H9 (cell line): Measurements from ENCODE around the gene TYW3. TPM values are rescaled to one million over a fixed set of nuclear protein-coding genes. Genes with fewer than 3 reads are reported as not detected.

Experiments used
- DNase-seq: peaks from one replicate; pipeline ENCODE4 v3.0.0-alpha.2; 2017
- H2AFZ ChIP-seq: one replicate; pipeline ENCODE4 v1.6.1; 2013; ENCODE audit warnings: mild to moderate bottlenecking, low read length, control low read depth, moderate library complexity
- H2AK5ac ChIP-seq: 2 replicates; pipeline ENCODE4 v1.6.1; 2013; ENCODE audit warnings: low read length, control low read depth, mixed read lengths; ENCODE audit not compliant: insufficient read length
- H2BK120ac ChIP-seq: one replicate; pipeline ENCODE4 v1.6.1; 2013; ENCODE audit warnings: low read depth, mild to moderate bottlenecking, low read length, control low read depth, inconsistent platforms; ENCODE audit not compliant: poor library complexity, severe bottlenecking
- H2BK12ac ChIP-seq: 2 replicates; pipeline ENCODE4 v1.6.1; 2013; ENCODE audit warnings: low read length, control low read depth, mixed read lengths, low read depth; ENCODE audit not compliant: insufficient read length
- H2BK15ac ChIP-seq: 2 replicates; pipeline ENCODE4 v1.6.1; 2013; ENCODE audit warnings: low read depth, low read length, control low read depth
- H2BK20ac ChIP-seq: one replicate; pipeline ENCODE4 v1.6.1; 2013; ENCODE audit warnings: low read depth, mild to moderate bottlenecking, low read length, control low read depth, inconsistent platforms; ENCODE audit not compliant: poor library complexity, severe bottlenecking
- H2BK5ac ChIP-seq: 2 replicates; pipeline ENCODE4 v1.6.1; 2013; ENCODE audit warnings: low read length, control low read depth, mixed read lengths; ENCODE audit not compliant: insufficient read length
- H3K14ac ChIP-seq: 2 replicates; pipeline ENCODE4 v1.6.1; 2013; ENCODE audit warnings: low read length, control low read depth; ENCODE audit not compliant: insufficient read depth
- H3K18ac ChIP-seq: 2 replicates; pipeline ENCODE4 v1.6.1; 2013; ENCODE audit warnings: low read depth, mild to moderate bottlenecking, mixed read lengths, low read length, control low read depth; ENCODE audit not compliant: insufficient read length
- H3K23ac ChIP-seq: 2 replicates; pipeline ENCODE4 v1.6.1; 2013; ENCODE audit warnings: low read length, control low read depth, mixed read lengths, low read depth; ENCODE audit not compliant: insufficient read length
- H3K23me2 ChIP-seq: 2 replicates; pipeline ENCODE4 v1.6.1; 2013; ENCODE audit warnings: low read depth, mild to moderate bottlenecking, mixed read lengths, low read length, control low read depth; ENCODE audit not compliant: insufficient read length, poor library complexity, severe bottlenecking
- H3K27ac ChIP-seq: 2 replicates; pipeline ENCODE4 v1.5.1; 2013; ENCODE audit warnings: low read length, control low read depth, mixed read lengths, low read depth; ENCODE audit not compliant: insufficient read length
- H3K27me3 ChIP-seq: 2 replicates; pipeline ENCODE4 v1.6.1; 2013; ENCODE audit warnings: low read length, control low read depth, inconsistent platforms; ENCODE audit not compliant: insufficient read depth
- H3K4ac ChIP-seq: 2 replicates; pipeline ENCODE4 v1.6.1; 2013; ENCODE audit warnings: low read depth, mild to moderate bottlenecking, control low read depth, inconsistent platforms, low read length, moderate library complexity
- H3K4me1 ChIP-seq: 2 replicates; pipeline ENCODE4 v1.6.1; 2013; ENCODE audit warnings: low read length, control low read depth, inconsistent platforms; ENCODE audit not compliant: insufficient read depth
- H3K4me2 ChIP-seq: 2 replicates; pipeline ENCODE4 v1.6.1; 2013; ENCODE audit warnings: low read length, control low read depth, mixed read lengths; ENCODE audit not compliant: insufficient read length, insufficient read depth
- H3K56ac ChIP-seq: 2 replicates; pipeline ENCODE4 v1.6.1; 2013; ENCODE audit warnings: low read depth, mild to moderate bottlenecking, mixed read lengths, low read length, control low read depth; ENCODE audit not compliant: insufficient read length
- H3K79me1 ChIP-seq: 2 replicates; pipeline ENCODE4 v1.6.1; 2013; ENCODE audit warnings: low read depth, mild to moderate bottlenecking, moderate library complexity, low read length, control low read depth, inconsistent platforms; ENCODE audit not compliant: insufficient read depth, poor library complexity, severe bottlenecking
- H3K79me2 ChIP-seq: 2 replicates; pipeline ENCODE4 v1.6.1; 2013; ENCODE audit warnings: low read length, control low read depth, inconsistent platforms; ENCODE audit not compliant: insufficient read depth
- H3K9ac ChIP-seq: 2 replicates; pipeline ENCODE4 v1.6.1; 2013; ENCODE audit warnings: low read length, control low read depth, mixed read lengths; ENCODE audit not compliant: insufficient read length; ENCODE audit errors: extremely low read depth
- H3K9me3 ChIP-seq: one replicate; pipeline ENCODE4 v1.6.1; 2013; ENCODE audit warnings: low read depth, low read length, inconsistent platforms; ENCODE audit not compliant: control insufficient read depth
- H3T11ph ChIP-seq: one replicate; pipeline ENCODE4 v1.6.1; 2013; ENCODE audit warnings: mild to moderate bottlenecking, low read length, control low read depth, inconsistent platforms
- H4K20me1 ChIP-seq: one replicate; pipeline ENCODE4 v1.6.1; 2013; ENCODE audit not compliant: control insufficient read depth, insufficient read length, insufficient read depth
- H4K5ac ChIP-seq: 2 replicates; pipeline ENCODE4 v1.6.1; 2013; ENCODE audit warnings: low read depth, mild to moderate bottlenecking, mixed read lengths, low read length, control low read depth; ENCODE audit not compliant: insufficient read length
- H4K8ac ChIP-seq: replicated peaks from 2 replicates; pipeline ENCODE4 v1.6.1; 2013; ENCODE audit warnings: low read length, control low read depth, mixed read lengths, low read depth; ENCODE audit not compliant: insufficient read length
- H4K91ac ChIP-seq: 2 replicates; pipeline ENCODE4 v1.6.1; 2013; ENCODE audit warnings: low read depth, mild to moderate bottlenecking, moderate library complexity, mixed read lengths, low read length, control low read depth; ENCODE audit not compliant: insufficient read length
- H3K27ac Mint-ChIP-seq, 3 experiments: 2 replicates in 2 of 3; 3 replicates in 1 of 3; pipeline ENCODE4 v1.8.0; 2020 to 2021; ENCODE audit warnings: mixed read lengths in 3 of 3, mild to moderate bottlenecking in 1 of 3, moderate library complexity in 1 of 3
- H3K27me3 Mint-ChIP-seq: 2 replicates; pipeline ENCODE4 v1.8.0; 2021; ENCODE audit warnings: low read depth, mild to moderate bottlenecking, moderate library complexity, mixed read lengths
- H3K36me3 Mint-ChIP-seq, 3 experiments: 2 replicates in 2 of 3; 3 replicates in 1 of 3; pipeline ENCODE4 v1.8.0; 2020 to 2021; ENCODE audit warnings: low read depth in 3 of 3, mixed read lengths in 3 of 3; ENCODE audit not compliant: insufficient read depth in 1 of 3
- H3K4me1 Mint-ChIP-seq, 2 experiments: 2 replicates each; pipeline ENCODE4 v1.8.0; 2020; ENCODE audit warnings: mixed read lengths in 2 of 2
- H3K4me3 Mint-ChIP-seq, 2 experiments: 2 replicates in 1 of 2; 3 replicates in 1 of 2; pipeline ENCODE4 v1.8.0; 2020 to 2021; ENCODE audit warnings: mild to moderate bottlenecking in 2 of 2, mixed read lengths in 2 of 2, moderate library complexity in 1 of 2
- H3K9me3 Mint-ChIP-seq, 2 experiments: 2 replicates in 1 of 2; 3 replicates in 1 of 2; pipeline ENCODE4 v1.8.0; 2020; ENCODE audit warnings: mild to moderate bottlenecking in 2 of 2, mixed read lengths in 2 of 2, moderate library complexity in 1 of 2
- CTCF ChIP-seq: fragments of 200-600 bp; sonication (generic); conservative IDR thresholded peaks from 3 replicates; pipeline ENCODE4 v1.8.0; 2021; ENCODE audit warnings: antibody characterized with exemption, mild to moderate bottlenecking
- WGBS: extraction: QIAGEN DNeasy Blood & Tissue Kit; methylation state at CpG from one replicate; pipeline ENCODE4 v1.1.7; 2013; ENCODE audit warnings: missing lambda C conversion rate, low lambda C conversion rate, mixed read lengths; ENCODE audit not compliant: insufficient read length; ENCODE audit errors: extremely low coverage; 5-methylcytosine and 5-hydroxymethylcytosine counted together
- total RNA-seq: library from RNA; stranded (reverse); gene quantifications from 2 replicates; pipeline ENCODE4 v1.2.1, GENCODE V29; 2021

Gene TYW3
- total RNA-seq, 1 experiment from 2014 or later, result 10.9 TPM

GRCh38 chr1:74766579-74766978, 33.6 kb downstream of the TYW3 start:
- Histone ChIP-seq H3K14ac (no peak overlapping the region), H3T11ph (no peak overlapping the region), H4K91ac (no peak overlapping the region), H4K5ac (no peak overlapping the region), H2AK5ac (no peak overlapping the region), H3K9ac (no peak overlapping the region), H3K79me2 (no peaks in the 10 kb centered on the region), H3K4me2 (no peak overlapping the region), H2BK5ac (no peak overlapping the region), H4K20me1 (no peaks in the 10 kb centered on the region), H3K23me2 (no peaks in the 10 kb centered on the region), H2BK20ac (no peak overlapping the region), H2BK12ac (no peak overlapping the region), H3K4me1 (no peaks in the 10 kb centered on the region), H3K27ac (no peak overlapping the region), H3K9me3 (no peaks in the 10 kb centered on the region), H3K79me1 (no peaks in the 10 kb centered on the region), H3K4ac (no peak overlapping the region), H2AFZ (no peak overlapping the region), H4K8ac (no peak overlapping the region), H2BK120ac (no peak overlapping the region), H2BK15ac (no peak overlapping the region), H3K18ac (no peak overlapping the region), H3K27me3 (no peaks in the 10 kb centered on the region), H3K56ac (no peak overlapping the region), H3K23ac (no peak overlapping the region)
- no peak for TF ChIP-seq CTCF
- H3K36me3 Mint-ChIP-seq, result peaks cover 0 to 5% (median 0%) of the 10 kb centered on the region in 3 experiments; a peak in 1 of 7 replicates
- WGBS, result no CpG with 5 or more reads among the region's 2 CpGs
- DNase-seq, result no peak
- H3K27me3 Mint-ChIP-seq, result no peaks in the 10 kb centered on the region
- H3K27ac Mint-ChIP-seq, result no peak overlapping the region
- no peaks in the 10 kb centered on the region for H3K4me1 Mint-ChIP-seq
- H3K9me3 Mint-ChIP-seq, result no peaks in the 10 kb centered on the region
- H3K4me3 Mint-ChIP-seq, result no peak overlapping the region
